K562 (cell line): ENCODE measurements around the gene ARHGAP8. TPM values are rescaled to one million over a fixed set of nuclear protein-coding genes. Genes with fewer than 3 reads are reported as not detected.

Source experiments
- ATAC-seq: fragments of 200-7000 bp; cut with Tn5 transposase; 3 replicates; pipeline ENCODE4 v1.9.1; 2020; ENCODE audit warnings: moderate library complexity
- BruUV-seq: library from RNA; stranded (reverse); fragments of 400-500 nt; replicated peaks from 2 replicates; lab custom pipeline; 2021; lab: Mats Ljungman, UMichigan
- CTCF ChIA-PET: fragments of 300-600 bp; formaldehyde crosslinking; extraction: SDS; loops from one replicate; lab custom pipeline; 2021; ENCODE audit warnings: low intra/inter-chr PET ratio; lab: Yijun Ruan, JAX
- POLR2A ChIA-PET: fragments of 300-600, 350-650 bp; sonication (Branson Sonifier 250); formaldehyde crosslinking; extraction: SDS; loops from one replicate; lab custom pipeline; 2021; ENCODE audit warnings: antibody characterized with exemption, inconsistent platforms; lab: Yijun Ruan, JAX
- DNase-seq, 4 experiments: peaks; one replicate each; pipeline versions ENCODE4 v3.0.0 to v3.0.0-alpha.2; 2011 to 2018; ENCODE audit warnings: low spot score in 3 of 4, mixed read lengths in 3 of 4; ENCODE audit errors: extremely low read depth in 1 of 4
- FAIRE-seq: peaks from 2 replicates; lab custom pipeline; 2011; peaks lifted over from hg19 to GRCh38; lab: Jason Lieb, UNC
- H2AFZ ChIP-seq: 2 replicates; pipeline ENCODE4 v1.6.0; 2011; ENCODE audit warnings: low read depth, low read length, control low read depth, inconsistent platforms
- H3K27ac ChIP-seq: fragments of 200-600 bp; 3 replicates; pipeline ENCODE4 v1.8.0; 2011; ENCODE audit warnings: low read depth, mild to moderate bottlenecking, control low read depth, inconsistent platforms, low read length, moderate library complexity, mixed read lengths; ENCODE audit errors: extremely low read depth
- H3K27me3 ChIP-seq, 2 experiments: fragments of 300-600 bp in 1 of 2; 2 replicates in 1 of 2; 3 replicates in 1 of 2; pipeline versions ENCODE4 v1.6.0 to v1.8.0; 2011; ENCODE audit warnings: inconsistent platforms in 2 of 2, low read length in 2 of 2, mild to moderate bottlenecking in 1 of 2, mixed read lengths in 1 of 2, moderate library complexity in 1 of 2; ENCODE audit not compliant: control insufficient read depth in 2 of 2, insufficient read depth in 2 of 2
- H3K36me3 ChIP-seq: fragments of 300-600 bp; 3 replicates; pipeline ENCODE4 v1.8.0; 2011; ENCODE audit warnings: mild to moderate bottlenecking, low read length, inconsistent platforms; ENCODE audit not compliant: control insufficient read depth, insufficient read depth
- H3K4me1 ChIP-seq, 2 experiments: fragments of 200-600 bp in 1 of 2; replicated peaks in 1 of 2; 2 replicates in 1 of 2; 3 replicates in 1 of 2; pipeline versions ENCODE4 v1.5.1 to v1.8.0; 2011; ENCODE audit warnings: inconsistent platforms in 2 of 2, low read length in 2 of 2, mild to moderate bottlenecking in 1 of 2, mixed read lengths in 1 of 2, moderate library complexity in 1 of 2; ENCODE audit not compliant: control insufficient read depth in 2 of 2, insufficient read depth in 2 of 2
- H3K4me2 ChIP-seq: 2 replicates; pipeline ENCODE4 v1.6.1; 2011; ENCODE audit warnings: low read length, control low read depth, inconsistent platforms, mixed read lengths; ENCODE audit not compliant: insufficient read depth
- H3K4me3 ChIP-seq: fragments of 200-600 bp; sonication (generic), shearing (Covaris generic); 2 replicates; pipeline ENCODE4 v1.5.1; 2016; ENCODE audit warnings: control low read depth, inconsistent platforms
- H3K79me2 ChIP-seq: fragments of 200-600 bp; 3 replicates; pipeline ENCODE4 v1.8.0; 2011; ENCODE audit warnings: low read length, inconsistent platforms; ENCODE audit not compliant: control insufficient read depth, insufficient read depth
- H3K9ac ChIP-seq, 2 experiments: 2 replicates each; pipeline versions ENCODE4 v1.6.0 to v1.6.1; 2011; ENCODE audit warnings: low read depth in 2 of 2, low read length in 2 of 2, control low read depth in 1 of 2, inconsistent platforms in 1 of 2, mild to moderate bottlenecking in 1 of 2, mixed read lengths in 1 of 2; ENCODE audit not compliant: insufficient read depth in 1 of 2
- H3K9me1 ChIP-seq: one replicate; pipeline ENCODE4 v1.6.0; 2011; ENCODE audit warnings: inconsistent platforms, mild to moderate bottlenecking, low read length, moderate library complexity; ENCODE audit not compliant: control insufficient read depth, insufficient read depth
- H3K9me3 ChIP-seq: replicated peaks from 2 replicates; pipeline ENCODE4 v1.5.1; 2011; ENCODE audit warnings: low read depth, low read length, inconsistent platforms; ENCODE audit not compliant: control insufficient read depth, insufficient read depth
- H4K20me1 ChIP-seq: replicated peaks from 2 replicates; pipeline ENCODE4 v1.6.1; 2011; ENCODE audit warnings: low read length, inconsistent platforms, mixed read lengths; ENCODE audit not compliant: control insufficient read depth, insufficient read depth
- HOXB6 ChIP-seq: fragments of 250-450 bp; sonication (Bioruptor Pico); IDR thresholded peaks from 2 replicates; pipeline ENCODE4 v1.5.1; 2022; ENCODE audit warnings: mild to moderate bottlenecking, borderline replicate concordance
- LCOR ChIP-seq: sonication (generic); formaldehyde crosslinking; IDR thresholded peaks from 2 replicates; pipeline ENCODE4 v1.8.0; 2022; ENCODE audit warnings: mild to moderate bottlenecking, missing genetic modification reagents
- MIER1 ChIP-seq: fragments of 450-650 bp; IDR thresholded peaks from 2 replicates; pipeline ENCODE4 v1.6.1; 2016; ENCODE audit warnings: antibody characterized with exemption, mild to moderate bottlenecking, low read depth
- NKRF ChIP-seq: fragments of 450-650 bp; IDR thresholded peaks from 2 replicates; pipeline ENCODE4 v1.6.1; 2016; ENCODE audit warnings: borderline replicate concordance
- TGIF2 ChIP-seq: sonication (generic); formaldehyde crosslinking; IDR thresholded peaks from 2 replicates; pipeline ENCODE4 v1.8.1; 2022; ENCODE audit warnings: mild to moderate bottlenecking, missing genetic modification reagents, moderate library complexity
- ZEB2 ChIP-seq: fragments of 450-650 bp; IDR thresholded peaks from 2 replicates; pipeline ENCODE4 v1.6.1; 2016
- WGBS: fragments of 100-300 bp; shearing (Covaris generic); methylation state at CpG from one replicate; pipeline ENCODE4 v1.1.6; 2016; ENCODE audit warnings: low coverage, mixed read lengths; ENCODE audit not compliant: insufficient coverage; ENCODE audit errors: missing lambda C conversion rate; 5-methylcytosine and 5-hydroxymethylcytosine counted together
- in situ Hi-C: fragments of 300-500 bp; cut with MboI; formaldehyde crosslinking; loops from 4 replicates; pipeline ENCODE4 v1.15.0; 2018; ENCODE audit warnings: inconsistent platforms, mixed read lengths
- intact Hi-C: fragments of 100-400 bp; cut with micrococcal nuclease; formaldehyde crosslinking; loops from 2 replicates; pipeline ENCODE4 v1.14.2; 2022
- polyA plus RNA-seq, 8 experiments: library from polyadenylated mRNA; depleted of rRNA in 4 of 8; stranded (reverse) in 5 of 8; unstranded in 3 of 8; fragments of >200 nt; fragmentation: Nextera tagmentation in 2 of 8; fragmentation: Illumina TruSeq in 1 of 8; extraction: Ambion mirVana in 2 of 8; extraction: Trizol in 1 of 8; gene quantifications; 2 replicates each; pipeline versions ENCODE4 v1.2.1 to v1.2.3, GENCODE V29; 2011 to 2014; ENCODE audit warnings: inconsistent platforms in 1 of 8, missing spikeins in 1 of 8
- total RNA-seq, 7 experiments: library from RNA; depleted of rRNA in 6 of 7; stranded (reverse); fragments of >200 nt in 6 of 7; fragmentation: Illumina TruSeq in 2 of 7; extraction: Trizol in 2 of 7; gene quantifications; 2 replicates each; pipeline versions ENCODE4 v1.2.1 to v1.2.3, GENCODE V29; 2011 to 2021; ENCODE audit warnings: low replicate concordance in 1 of 7
- TF ChIP-seq, protein P1 (sequence below): fragments of 250-450 bp; sonication (Bioruptor Pico); IDR thresholded peaks from 2 replicates; pipeline ENCODE4 v1.9.0; 2021; ENCODE audit warnings: mild to moderate bottlenecking

The ARHGAP8 gene
- total and polyA plus RNA-seq, 9 of the 15 experiments (the other 6 are each of a cell fraction or from before 2014, with no cell fraction given) = 0.15 to 2.2 (median 0.62) TPM

- TF ChIP-seq TGIF2 = no peak
- TF ChIP-seq LCOR = no peak
Measured at GRCh38 chr22:44730490-44731356, 21.7 kb upstream of the ARHGAP8 start (continued).

GRCh38 chr22:44731357-44731970 is 20.9 kb upstream of the ARHGAP8 start:
- H3K36me3 ChIP-seq = no peaks in the 10 kb centered on the region; the same call in 2 of the 3 replicates
- peaks cover 0 to 26% of the 10 kb centered on the region in 2 experiments; a peak in 2 of 5 replicates for H3K4me1 ChIP-seq
- H3K9me3 ChIP-seq = no peaks in the 10 kb centered on the region
- CTCF ChIA-PET = no interaction called here
- ATAC-seq = no peak
- FAIRE-seq = no peak
- POLR2A ChIA-PET = interaction anchor here (0.6 kb wide), 2 partner anchors 46 to 333 kb away, joined by 3 read pairs; no protein-coding TSS in a partner anchor
- no peak overlapping the region for H3K4me3 ChIP-seq
- H4K20me1 ChIP-seq = peaks cover 13% of the 10 kb centered on the region
- DNase-seq = no peak
- H3K9me1 ChIP-seq = no peaks in the 10 kb centered on the region
- in situ Hi-C loops (no loop called here), intact Hi-C loops (no loop called here)
- H3K79me2 ChIP-seq = no peaks in the 10 kb centered on the region
- no peak overlapping the region for H3K9ac ChIP-seq
- H2AFZ ChIP-seq = no peak overlapping the region
- BruUV-seq = no TSS peak
- H3K4me2 ChIP-seq = no peak overlapping the region
- 100% methylated on average over 2 of the region's 7 CpGs for WGBS
- no peaks in the 10 kb centered on the region for H3K27me3 ChIP-seq
- H3K27ac ChIP-seq = no peak overlapping the region
- no peak for TF ChIP-seq MIER1
- TF ChIP-seq ZEB2 = peak; percentile 7; the same call in 1 of the 2 replicates
- TF ChIP-seq HOXB6 = no peak
- TF ChIP-seq NKRF = no peak
- TF ChIP-seq, protein P1, sequence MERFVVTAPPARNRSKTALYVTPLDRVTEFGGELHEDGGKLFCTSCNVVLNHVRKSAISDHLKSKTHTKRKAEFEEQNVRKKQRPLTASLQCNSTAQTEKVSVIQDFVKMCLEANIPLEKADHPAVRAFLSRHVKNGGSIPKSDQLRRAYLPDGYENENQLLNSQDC (CRISPR knock-in tag) = no peak
